CD4-positive, alpha-beta T cell treated with Interleukin-21 for 1 hour (primary cell): ENCODE results near the gene IDE.
"Not testable (repeated sequence)": the region's sequence is repeated elsewhere in the genome, so short reads cannot be mapped to it uniquely, and the experiment has no call there.

Source experiments
- DNase-seq: peaks from one replicate; pipeline ENCODE4 v3.0.0-alpha.2; 2020

The IDE gene

DNA sequence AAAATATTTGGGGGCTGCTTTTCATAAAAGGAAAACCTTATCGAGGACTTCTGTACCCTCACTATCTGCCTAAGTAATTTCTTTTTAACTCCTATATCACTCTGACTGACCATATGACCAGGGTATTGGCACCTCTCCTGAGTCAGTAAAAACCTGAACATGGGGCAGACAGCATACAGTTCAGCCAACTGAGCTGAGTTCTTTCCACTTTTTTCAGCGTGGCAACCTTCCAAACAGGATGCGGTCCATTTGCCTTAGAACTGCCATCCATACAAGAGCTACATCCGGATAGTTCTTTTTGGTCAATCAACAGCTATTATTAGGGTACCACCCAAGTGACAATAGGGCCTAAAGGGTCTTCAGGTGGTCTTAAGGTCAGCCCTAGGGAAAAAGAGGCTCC lies 160.4 kb downstream of the IDE start:
- no peak for DNase-seq

DNA sequence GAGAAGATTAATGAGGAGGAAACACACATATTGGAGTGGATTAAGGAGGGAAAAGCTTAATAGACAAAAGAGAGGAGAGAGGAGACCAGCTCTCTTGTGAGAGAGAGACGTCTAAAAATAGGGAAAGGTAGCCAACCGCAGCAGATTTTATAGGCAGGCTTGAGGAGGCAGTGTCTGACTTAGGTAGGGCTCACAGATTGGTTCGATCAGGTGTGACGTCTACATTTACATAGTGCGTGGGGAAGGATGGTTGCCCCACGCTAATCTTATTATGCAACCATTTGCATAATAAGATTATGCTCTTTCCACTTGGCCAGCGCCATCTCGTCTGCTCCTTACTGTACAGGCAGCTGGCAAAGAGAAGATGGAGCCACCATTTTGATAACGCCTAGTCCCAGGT lies 160.9 kb downstream of the IDE start:
- no peak for DNase-seq

DNA sequence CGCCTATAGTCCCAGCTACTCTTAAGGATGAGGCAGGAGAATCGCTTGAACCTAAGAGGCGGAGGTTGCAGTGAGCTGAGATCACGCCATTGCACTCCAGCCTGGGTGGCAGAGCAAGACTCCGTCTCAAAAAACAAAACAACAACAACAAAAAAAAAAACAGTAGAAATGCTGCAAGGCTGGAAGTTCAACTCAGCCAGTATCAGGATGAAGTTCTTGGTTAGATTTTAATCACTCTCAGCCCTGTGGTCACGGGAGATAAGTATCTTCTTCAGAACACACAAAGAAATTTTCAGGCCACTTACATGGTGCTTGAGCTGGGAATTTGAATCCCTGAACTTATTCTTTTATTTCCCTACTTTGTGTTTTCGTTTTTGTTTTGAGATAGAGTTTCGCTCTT lies 162.5 kb downstream of the IDE start:
- no peak for DNase-seq

DNA sequence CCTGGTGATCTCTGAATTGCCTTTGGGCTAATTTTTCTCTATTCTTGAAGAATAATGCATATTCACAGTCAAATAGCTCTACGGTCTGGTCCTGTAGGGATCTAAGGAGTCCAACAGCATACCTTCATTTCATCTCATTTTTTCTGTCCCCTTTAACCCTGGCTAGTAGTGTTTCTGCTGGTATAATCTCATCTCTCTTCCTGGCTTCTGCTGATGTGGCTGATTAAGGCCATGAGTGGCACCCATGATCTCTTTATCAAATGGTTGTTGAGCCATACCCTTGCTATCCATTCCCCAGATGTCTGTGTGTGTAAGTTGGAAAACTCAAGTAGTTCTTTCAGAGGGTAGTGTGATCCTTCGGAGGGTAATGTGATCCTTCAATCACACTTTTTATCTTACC lies 163.4 kb downstream of the IDE start:
- DNase-seq = no peak

DNA sequence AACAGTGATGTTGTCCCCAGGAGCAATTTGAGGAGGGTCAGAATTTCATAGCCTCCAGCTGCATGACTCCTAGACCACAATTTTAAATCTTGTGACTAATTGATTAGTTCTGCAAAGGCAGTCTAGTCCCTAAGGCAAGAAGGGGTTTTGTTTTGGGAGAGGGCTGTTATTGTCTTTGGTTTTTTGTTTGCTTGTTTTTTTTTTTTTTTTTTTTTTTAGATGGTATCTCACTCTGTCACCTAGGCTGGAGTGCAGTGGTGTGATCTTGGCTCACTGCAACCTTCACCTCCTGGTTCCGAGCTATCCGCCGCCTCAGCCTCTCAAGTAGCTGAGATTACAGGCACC lies 165.9 kb downstream of the IDE start:
- DNase-seq = no peak

DNA sequence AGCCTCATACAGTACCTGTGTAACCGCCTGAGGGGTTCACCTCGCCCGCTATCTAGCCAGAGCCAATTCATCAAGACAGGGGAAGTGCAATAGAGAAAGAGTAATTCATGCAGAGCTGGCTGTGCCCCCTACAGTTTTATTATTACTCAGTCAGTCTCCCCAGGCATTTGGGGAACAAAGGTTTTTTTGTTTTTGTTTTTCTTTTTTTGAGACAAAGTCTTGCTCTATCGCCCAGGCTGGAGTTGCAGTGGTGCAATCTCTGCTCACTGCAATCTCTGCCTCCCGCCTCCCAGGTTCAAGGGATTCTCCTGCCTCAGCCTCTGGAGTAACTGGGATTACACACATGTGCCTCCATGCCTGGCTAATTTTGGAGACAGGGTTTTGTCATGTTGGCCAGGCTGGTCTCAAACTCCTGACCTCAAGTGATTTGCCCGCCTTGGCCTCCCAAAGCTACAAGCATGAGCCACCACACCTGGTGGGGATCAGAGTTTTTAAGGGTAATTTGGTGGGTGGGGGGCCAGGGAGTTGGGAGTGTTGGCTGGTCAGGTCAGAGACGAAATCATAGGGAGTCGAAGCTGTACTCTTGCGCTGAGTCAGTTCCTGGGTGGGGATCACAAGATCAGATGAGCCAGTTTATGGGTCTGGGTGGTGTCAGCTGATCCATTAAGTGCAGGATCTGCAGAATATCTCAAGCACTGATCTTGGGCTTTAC lies 166.4 kb downstream of the IDE start:
- DNase-seq = no peak

DNA sequence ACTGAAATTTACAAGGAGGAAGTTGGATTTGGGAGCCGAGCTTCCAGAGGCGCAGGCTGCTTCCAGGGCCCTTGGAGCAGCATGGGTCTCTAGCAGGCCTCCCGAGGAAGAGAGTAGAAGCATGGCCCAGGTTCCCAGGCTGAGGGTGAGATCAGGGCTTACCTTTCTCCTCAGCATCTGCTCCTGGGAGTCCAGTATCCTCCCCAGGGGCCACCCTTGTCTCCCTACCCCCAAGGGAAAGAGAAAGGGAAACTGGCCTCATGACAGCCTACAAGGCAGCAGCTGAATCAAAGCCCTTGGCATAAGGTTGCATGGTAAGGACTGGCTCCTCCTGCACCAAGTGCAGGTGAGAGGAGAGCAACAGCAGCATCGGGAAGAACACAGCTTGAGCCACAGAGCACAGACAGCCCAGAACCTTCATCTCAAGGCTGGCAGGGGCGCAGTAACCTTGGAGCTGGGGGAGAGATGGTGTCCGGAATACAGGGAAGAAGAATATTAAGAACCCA lies 168.4 kb downstream of the IDE start:
- no peak for DNase-seq

DNA sequence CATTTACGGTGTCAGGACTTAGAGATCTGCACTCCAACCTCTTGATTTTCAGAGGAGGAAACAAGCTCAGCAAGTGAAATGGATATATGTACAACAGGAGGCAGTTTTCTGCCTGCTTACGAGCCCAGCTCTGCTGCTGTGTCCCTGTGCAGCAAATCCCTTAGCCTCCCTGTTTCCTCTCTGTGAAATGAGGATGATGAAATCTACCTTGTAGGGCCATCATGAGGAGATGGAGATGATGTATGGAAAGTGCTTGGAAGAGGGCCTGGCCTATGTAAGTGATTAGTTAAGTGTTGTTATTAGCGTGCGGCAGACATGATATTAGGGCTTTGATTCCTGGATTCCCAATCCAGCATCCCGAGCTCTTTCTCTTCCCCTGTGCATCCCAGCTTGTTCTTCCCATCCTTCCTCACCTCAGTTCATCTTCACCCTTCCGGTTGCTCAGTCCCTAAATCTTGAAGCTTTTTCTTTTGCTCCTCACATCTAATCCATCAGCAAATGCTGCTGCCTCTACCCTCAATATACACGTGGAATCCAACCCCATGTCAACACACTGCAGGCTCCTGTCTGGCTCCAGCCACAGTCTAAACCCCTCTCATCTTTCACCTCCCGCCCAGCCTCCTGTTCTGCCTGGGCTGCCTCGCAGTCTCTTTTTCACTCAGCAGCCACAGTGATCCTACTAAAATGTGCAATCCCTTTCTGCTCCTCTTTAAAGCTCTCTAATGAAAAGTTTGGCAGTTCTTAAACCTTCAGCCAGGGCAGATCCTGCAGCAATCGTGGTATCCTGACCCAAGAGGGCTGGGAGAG lies 169.1 kb downstream of the IDE start:
- DNase-seq = no peak

DNA sequence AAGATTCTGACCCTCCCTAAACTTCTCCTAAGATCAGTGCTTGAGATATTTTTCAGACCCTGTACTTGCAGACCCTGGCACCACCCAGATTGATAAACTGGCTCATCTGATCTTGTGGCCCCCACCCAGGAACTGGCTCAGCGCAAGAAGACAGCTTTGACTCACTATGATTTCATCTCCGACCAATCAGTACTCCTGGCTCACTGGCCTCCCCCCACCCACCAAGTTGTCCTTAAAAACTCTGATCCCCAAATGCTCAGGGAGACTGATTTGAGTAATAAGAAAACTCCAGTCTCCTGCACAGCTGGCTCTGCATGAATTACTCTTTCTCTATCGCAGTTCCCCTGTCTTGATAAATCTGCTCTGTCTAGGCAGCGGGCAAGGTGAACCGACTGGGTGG lies 171.7 kb downstream of the IDE start:
- DNase-seq = not testable (repeated sequence)
